NCI-H82 treated with DMSO at 0.1 percent for 48 hours (cell line): ENCODE data around the gene FBXO41.
A peak's percentile ranks its signal among the peaks of the same experiment; 100 is the strongest.

Experiments used
- DNase-seq: peaks from one replicate; lab custom pipeline; 2025; ENCODE audit not compliant: unreplicated experiment; lab: John Stamatoyannopoulos, UW

Gene FBXO41

GRCh38 chr2:73244580-73244979 is 39.7 kb downstream of the FBXO41 start:
- DNase-seq, result no peak

- peak; percentile 87 for DNase-seq
Measured at GRCh38 chr2:73243884-73244570, 40.3 kb downstream of the FBXO41 start.

DNA sequence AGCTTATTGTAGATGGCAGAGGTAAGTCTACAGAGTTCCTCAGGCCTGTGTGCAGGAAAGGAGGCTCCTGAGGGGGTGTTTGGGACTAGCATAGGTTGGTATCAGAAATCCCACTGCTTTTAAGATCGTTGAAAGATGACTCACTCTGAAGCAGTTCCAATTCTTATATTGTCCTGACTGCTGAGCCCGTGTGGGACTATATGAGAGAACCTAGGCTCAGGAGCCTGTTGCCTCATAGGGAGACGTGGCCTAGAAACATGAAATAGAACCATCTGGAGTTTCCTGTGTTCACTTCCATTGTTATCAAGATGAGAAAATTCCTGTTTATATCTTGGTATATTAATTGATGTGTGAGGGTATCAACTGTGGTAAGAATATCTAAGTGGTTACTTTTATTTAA is 44.5 kb downstream of the FBXO41 start:
- DNase-seq, result no peak

DNA sequence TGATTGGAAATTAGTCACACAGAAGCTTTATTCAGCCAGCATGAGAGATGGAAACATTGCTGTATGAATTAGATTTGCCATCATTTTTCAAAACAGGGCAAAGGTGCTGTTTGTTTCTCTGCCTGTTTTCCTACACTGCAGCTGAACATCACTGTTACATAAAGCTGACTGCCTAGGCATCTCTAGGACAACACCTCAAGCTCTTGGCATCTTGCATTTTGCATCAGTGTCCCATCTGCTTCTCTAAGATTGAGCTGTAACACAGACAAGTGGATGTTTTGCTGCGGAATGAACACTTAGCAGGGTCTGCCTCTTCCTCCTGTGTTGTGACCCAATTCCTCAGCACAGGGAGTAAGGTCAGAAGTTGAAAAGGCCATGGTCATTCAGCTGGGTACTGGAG is 45.3 kb downstream of the FBXO41 start:
- no peak for DNase-seq

DNA sequence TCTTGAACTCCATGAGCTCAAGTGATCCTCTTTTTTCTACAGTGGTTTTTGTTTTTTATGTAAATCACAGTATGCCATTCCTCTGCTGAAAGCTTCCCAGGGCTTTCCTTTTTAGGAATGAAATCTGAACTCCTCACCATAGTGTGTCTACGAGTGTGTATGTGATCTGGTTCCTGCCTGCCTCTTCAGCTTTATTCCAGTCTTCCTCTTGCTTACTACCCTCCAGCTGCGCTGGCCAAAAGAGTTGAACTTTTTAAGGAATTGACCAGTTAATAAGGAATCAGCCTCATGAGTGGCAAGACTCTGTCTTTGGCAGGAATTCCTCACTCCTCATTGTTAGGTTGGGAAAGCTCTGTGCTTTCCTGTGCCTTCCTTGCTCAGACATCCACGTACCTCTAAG is 46.1 kb downstream of the FBXO41 start:
- no peak for DNase-seq

DNA sequence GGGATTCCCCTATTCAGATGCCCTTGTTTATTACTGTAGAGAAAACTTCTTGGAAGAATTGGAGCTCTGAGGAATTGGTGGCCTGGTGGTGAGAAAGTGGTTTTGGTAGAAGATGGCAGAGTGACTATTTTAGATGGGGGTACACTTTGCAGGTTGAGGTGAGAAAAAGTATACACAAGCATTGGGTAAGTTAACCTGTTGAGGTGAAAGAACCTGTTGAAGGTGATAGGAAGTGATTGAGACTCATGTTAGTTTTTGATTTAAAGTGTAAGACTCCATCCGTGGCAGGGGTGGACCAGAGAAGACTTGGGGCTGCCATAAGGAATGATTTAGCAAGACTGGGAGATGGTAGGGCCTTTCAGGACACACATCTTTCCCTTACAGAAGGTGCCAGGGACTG is 47.1 kb downstream of the FBXO41 start:
- DNase-seq, result no peak

DNA sequence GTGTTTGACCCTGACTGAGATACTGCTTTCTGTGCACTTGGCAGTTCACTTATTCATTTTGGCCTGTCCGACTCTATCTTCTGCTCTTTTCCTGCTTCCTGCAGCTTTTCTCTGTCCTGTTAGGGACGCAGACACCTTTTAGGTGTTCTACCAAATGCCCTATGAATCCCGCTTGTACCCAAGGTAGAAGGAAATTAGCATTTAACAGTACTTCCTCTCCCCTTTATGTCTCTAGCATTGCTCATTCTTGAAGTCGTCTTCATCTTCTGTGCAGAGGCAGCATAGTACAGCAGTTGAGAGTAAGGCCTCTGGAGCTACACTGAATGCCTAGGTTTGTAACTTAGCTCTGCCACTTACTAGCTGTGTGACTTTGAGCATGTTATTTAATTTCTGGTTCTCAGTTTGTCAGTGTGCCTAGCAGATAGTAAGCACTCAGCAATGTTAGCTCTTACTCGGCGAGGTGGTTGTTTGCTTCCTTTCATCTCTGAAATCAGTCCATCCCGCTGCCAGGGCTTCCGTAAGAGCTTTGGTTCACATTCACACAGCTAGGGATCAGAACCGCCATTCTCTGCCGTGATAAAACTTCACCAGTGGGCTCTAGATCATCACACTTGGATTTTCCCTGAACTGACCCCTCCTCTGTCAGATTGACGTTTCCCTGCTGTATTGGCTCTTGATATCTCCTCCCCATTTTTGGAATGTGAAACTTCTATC is 48.8 kb downstream of the FBXO41 start:
- no peak for DNase-seq

- DNase-seq, result peak; percentile 81
Measured at GRCh38 chr2:73233932-73234832, 50.1 kb downstream of the FBXO41 start, which contains the start of gene CCT7. Gene CCT7, plus strand, starts transcription at chr2:73234308. Its CDS starts 71 bp downstream, at chr2:73234379.

- DNase-seq, result peak; percentile 97
Measured at GRCh38 chr2:73233154-73233931, 50.9 kb downstream of the FBXO41 start, which contains the start of gene PRADC1. Gene PRADC1, minus strand, starts transcription at chr2:73233239. Its CDS starts 79 bp downstream, at chr2:73233160.

DNA sequence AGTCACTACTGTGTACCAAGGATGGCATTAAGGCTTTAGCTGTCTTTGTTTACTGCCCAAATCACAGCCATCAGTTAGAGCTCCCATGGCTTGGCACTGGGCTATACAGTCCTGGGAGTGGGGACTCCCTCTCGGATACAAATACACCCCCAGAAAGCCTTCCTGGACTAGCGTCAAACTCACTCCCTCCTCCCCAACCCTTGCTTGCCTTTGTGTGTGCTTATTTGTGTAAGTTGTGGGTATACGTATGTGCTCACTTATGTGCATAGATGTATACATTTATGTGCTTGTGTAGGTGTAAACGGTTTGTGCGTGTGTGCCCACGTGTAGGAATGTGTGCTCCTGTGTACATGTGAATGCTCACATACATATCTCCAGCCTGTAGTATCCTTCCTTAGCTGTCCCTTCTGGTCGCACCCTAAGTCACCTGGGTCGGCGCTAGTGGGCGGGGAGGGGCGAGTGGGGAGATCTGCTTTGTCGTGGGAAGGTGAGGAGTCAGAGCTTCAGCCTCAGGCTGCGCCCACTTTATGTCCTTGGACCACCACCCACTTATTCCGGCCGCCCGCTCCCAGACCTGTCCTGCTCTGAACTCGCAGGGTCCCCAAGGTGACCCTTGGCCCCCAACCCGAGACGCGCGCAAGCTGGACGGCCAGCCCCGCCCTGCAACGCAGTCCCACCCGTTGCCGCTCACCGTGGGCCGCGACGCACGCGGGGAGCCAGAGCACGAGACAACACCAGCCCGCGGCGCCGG is 51.7 kb downstream of the FBXO41 start:
- DNase-seq, result no peak

DNA sequence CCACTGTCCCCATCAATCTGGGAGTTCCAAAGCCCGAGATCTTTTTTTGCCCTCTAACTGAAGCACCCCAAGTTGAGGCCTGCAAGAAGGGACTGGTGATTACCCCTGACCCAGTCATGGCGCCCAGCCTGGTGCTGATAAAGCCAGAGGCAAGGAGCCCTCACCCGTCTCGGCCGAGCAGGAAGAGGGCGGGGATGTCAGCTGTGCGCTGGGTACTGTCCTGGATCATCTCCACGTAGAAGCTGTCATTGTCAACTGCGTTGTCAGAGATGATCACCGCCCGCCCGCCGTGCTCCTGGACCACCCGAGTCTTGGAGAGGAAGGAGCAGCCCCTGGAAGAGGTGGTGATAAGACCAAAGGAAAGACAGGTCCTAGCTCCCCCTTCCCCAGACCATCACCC is 55.6 kb downstream of the FBXO41 start:
- DNase-seq, result no peak

DNA sequence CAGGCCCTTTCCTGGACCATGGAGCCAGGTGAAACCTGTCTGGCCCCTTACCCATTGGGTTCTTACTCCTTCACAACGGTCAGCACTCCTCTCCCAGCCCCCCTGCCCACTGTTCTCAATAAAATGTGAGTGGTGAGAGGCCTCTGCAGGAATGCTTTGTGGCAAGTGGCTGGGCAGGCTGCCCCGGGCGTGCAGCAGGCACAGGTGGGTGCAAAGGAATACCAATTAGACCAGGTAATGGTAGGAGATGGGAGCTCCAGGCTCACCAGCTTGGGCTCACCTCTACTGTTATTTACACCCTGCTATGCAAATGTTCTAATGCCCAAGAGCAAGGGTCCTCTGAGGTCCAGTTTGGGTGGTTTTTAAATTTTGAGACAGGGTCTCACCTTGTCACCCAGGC is 57.2 kb downstream of the FBXO41 start:
- DNase-seq, result no peak

GRCh38 chr2:73225513-73226360 is 58.5 kb downstream of the FBXO41 start:
- no peak for DNase-seq

DNA sequence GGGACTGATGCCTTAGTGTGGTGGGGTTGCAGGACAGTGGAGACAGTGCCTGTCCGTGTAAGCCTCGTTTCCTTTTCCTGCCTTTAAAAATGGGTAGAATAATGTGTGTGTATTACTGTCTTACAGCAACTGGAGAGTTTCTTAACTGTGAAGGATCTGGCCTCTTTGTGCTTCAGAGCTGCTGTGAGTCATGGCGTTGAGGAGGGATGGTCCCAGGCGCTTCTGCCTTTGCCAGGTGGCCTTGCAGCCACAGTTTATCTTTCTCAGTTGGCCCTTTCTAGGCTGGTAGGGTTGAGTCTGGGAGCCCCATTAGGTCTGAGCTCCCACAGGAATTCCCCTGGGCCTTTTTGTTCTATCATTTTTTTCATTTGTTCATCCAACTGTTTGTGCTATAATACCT is 60.5 kb downstream of the FBXO41 start:
- no peak for DNase-seq

- no peak for DNase-seq
Measured at GRCh38 chr2:73218298-73218697, 66.0 kb downstream of the FBXO41 start.

DNA sequence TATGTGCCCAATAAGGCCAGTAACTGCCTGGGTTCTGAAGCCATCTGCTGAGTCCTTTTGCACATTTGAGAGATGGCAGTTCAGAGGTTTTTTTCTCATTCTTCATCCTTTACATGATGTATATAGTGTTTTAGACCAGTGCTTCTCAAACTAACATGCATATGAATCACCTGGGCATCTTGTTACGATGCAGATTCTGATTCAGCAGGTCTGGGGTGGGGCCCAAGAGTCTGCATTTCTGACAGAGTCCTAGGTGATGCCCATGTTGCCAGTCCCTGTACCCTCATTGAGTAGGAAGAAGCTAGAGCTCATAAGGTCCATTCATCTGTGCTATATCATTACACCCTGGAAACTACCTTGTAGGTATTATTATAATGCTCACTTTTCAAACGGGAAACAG is 66.5 kb downstream of the FBXO41 start:
- no peak for DNase-seq

- DNase-seq, result no peak
Measured at GRCh38 chr2:73217160-73217559, 67.1 kb downstream of the FBXO41 start.

GRCh38 chr2:73215254-73215653 is 69.0 kb downstream of the FBXO41 start:
- DNase-seq, result no peak
